ENCODE results near the gene CTIF. TPM values are rescaled to one million over a fixed set of nuclear protein-coding genes. Genes with fewer than 3 reads are reported as not detected.
"Not testable (repeated sequence)": the region's sequence is repeated elsewhere in the genome, so short reads cannot be mapped to it uniquely, and the experiment has no call there.

CTIF gene
- polyA plus RNA-seq, 2 donors: 11.8 to 22.7 TPM

DNA sequence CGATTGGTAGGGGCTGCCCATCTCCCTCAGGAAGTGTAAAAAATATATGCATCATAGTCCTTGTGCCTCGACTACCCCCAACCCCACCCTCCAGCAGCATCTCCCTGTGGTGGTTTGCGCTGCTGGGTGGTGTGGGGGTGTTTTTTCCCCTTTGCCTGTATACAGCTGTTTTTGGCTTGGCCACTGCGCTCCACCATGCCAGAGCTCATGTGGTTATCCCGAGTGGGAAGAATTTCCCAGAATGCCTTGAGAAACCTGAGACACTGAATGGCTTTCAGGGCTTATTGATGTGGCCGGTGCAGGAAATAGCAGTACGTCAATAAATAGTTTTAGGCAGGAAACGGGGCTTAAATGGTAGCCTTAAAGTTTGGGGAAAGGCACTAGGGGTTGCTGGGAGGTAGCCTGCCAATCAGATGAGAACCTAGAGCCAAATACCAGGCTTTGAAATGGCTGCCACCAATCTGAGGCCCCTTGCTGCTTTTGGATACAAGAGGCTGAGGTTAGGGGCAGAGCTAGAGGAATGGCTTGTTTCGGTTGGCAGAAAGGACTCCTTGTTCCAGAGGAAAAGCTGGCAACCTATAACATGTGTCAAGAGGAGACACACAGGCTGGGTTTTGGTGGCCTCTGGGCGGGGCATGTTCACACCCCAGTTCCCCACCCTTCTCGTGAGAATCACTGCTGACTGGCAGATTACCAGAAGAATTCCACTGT lies 267.9 kb downstream of the CTIF start:
- Histone ChIP-seq H3K4me3 (ENCODE audit: low read depth in 1 of 2, low read length in 2 of 2) (no peak overlapping the region), H3K27me3 (ENCODE audit: control insufficient read depth in 1 of 2, insufficient read depth in 2 of 2, low read length in 2 of 2) (no peaks in the 10 kb centered on the region), H3K4me1 (ENCODE audit: control insufficient read depth in 2 of 2, insufficient read depth in 2 of 2, low read length in 1 of 2) (peaks cover 8 to 11% of the 10 kb centered on the region in 2 donors), H3K9me3 (ENCODE audit: control insufficient read depth in 2 of 2, insufficient read depth in 1 of 2, low read depth in 1 of 2, low read length in 1 of 2) (no peaks in the 10 kb centered on the region), H3K36me3 (ENCODE audit: control insufficient read depth in 2 of 2, insufficient read depth in 2 of 2, low read length in 1 of 2) (peaks cover 0 to 9% of the 10 kb centered on the region in 2 donors), H3K27ac (ENCODE audit: low read depth in 2 of 2, low read length in 1 of 2) (peak overlapping the region; percentile 33 to 54)
- 61 to 65% methylated on average over 11 of the region's 11 CpGs for WGBS, 2 donors

GRCh38 chr18:48808476-48808875 lies 269.6 kb downstream of the CTIF start:
- peaks cover 7 to 8% of the 10 kb centered on the region in 2 donors for H3K4me1 ChIP-seq (ENCODE audit: control insufficient read depth in 2 of 2, insufficient read depth in 2 of 2, low read length in 1 of 2)
- H3K9me3 ChIP-seq (ENCODE audit: control insufficient read depth in 2 of 2, insufficient read depth in 1 of 2, low read depth in 1 of 2, low read length in 1 of 2): no peaks in the 10 kb centered on the region
- H3K4me3 ChIP-seq (ENCODE audit: low read depth in 1 of 2, low read length in 2 of 2): no peak overlapping the region
- 56 to 73% methylated on average over 1 of the region's 1 CpG for WGBS, 2 donors
- peaks cover 0 to 3% of the 10 kb centered on the region in 2 donors for H3K36me3 ChIP-seq (ENCODE audit: control insufficient read depth in 2 of 2, insufficient read depth in 2 of 2, low read length in 1 of 2)
- H3K27ac ChIP-seq (ENCODE audit: low read depth in 2 of 2, low read length in 1 of 2): no peak overlapping the region
- H3K27me3 ChIP-seq (ENCODE audit: control insufficient read depth in 1 of 2, insufficient read depth in 2 of 2, low read length in 2 of 2): no peaks in the 10 kb centered on the region

- H3K36me3 ChIP-seq (ENCODE audit: control insufficient read depth in 2 of 2, insufficient read depth in 2 of 2, low read length in 1 of 2): no peaks in the 10 kb centered on the region
- no peak overlapping the region for H3K4me3 ChIP-seq (ENCODE audit: low read depth in 1 of 2, low read length in 2 of 2)
- H3K27ac ChIP-seq (ENCODE audit: low read depth in 2 of 2, low read length in 1 of 2): no peak overlapping the region
- H3K4me1 ChIP-seq (ENCODE audit: control insufficient read depth in 2 of 2, insufficient read depth in 2 of 2, low read length in 1 of 2): peaks cover 7 to 14% of the 10 kb centered on the region in 2 donors
- WGBS, 2 donors: 86 to 90% methylated on average over 1 of the region's 1 CpG
- no peaks in the 10 kb centered on the region for H3K9me3 ChIP-seq (ENCODE audit: control insufficient read depth in 2 of 2, insufficient read depth in 1 of 2, low read depth in 1 of 2, low read length in 1 of 2)
- no peaks in the 10 kb centered on the region for H3K27me3 ChIP-seq (ENCODE audit: control insufficient read depth in 1 of 2, insufficient read depth in 2 of 2, low read length in 2 of 2)
These were observed 270.5 kb downstream of the CTIF start for GRCh38 chr18:48809365-48809764.

- Histone ChIP-seq H3K9me3 (ENCODE audit: control insufficient read depth in 2 of 2, insufficient read depth in 1 of 2, low read depth in 1 of 2, low read length in 1 of 2) (no peaks in the 10 kb centered on the region), H3K27ac (ENCODE audit: low read depth in 2 of 2, low read length in 1 of 2) (no peak overlapping the region), H3K4me1 (ENCODE audit: control insufficient read depth in 2 of 2, insufficient read depth in 2 of 2, low read length in 1 of 2) (peaks cover 5 to 16% of the 10 kb centered on the region in 2 donors), H3K4me3 (ENCODE audit: low read depth in 1 of 2, low read length in 2 of 2) (no peak overlapping the region), H3K27me3 (ENCODE audit: control insufficient read depth in 1 of 2, insufficient read depth in 2 of 2, low read length in 2 of 2) (no peaks in the 10 kb centered on the region), H3K36me3 (ENCODE audit: control insufficient read depth in 2 of 2, insufficient read depth in 2 of 2, low read length in 1 of 2) (no peaks in the 10 kb centered on the region)
These were observed 272.0 kb downstream of the CTIF start for GRCh38 chr18:48810805-48811204.

DNA sequence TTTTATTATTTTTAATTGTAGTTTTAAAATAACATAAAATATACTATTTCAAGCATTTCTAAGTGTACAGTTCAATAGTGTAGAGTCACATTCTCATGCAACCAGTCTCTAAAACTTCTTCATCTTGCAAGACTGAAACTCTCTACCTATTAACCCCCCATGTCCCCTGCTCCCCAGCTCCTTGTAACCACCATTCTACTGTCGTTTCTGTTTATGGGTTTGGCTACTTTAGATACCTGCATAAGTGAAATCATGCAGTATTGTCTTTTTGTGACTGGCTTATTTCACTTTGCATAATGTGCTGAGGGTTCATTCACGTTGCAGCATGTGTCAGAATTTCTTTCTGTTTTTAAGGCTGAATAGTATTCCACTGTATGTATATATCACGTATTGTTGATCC lies 272.6 kb downstream of the CTIF start:
- Histone ChIP-seq H3K27ac (ENCODE audit: low read depth in 2 of 2, low read length in 1 of 2) (no peak overlapping the region), H3K36me3 (ENCODE audit: control insufficient read depth in 2 of 2, insufficient read depth in 2 of 2, low read length in 1 of 2) (no peaks in the 10 kb centered on the region), H3K4me1 (ENCODE audit: control insufficient read depth in 2 of 2, insufficient read depth in 2 of 2, low read length in 1 of 2) (peaks cover 5 to 16% of the 10 kb centered on the region in 2 donors), H3K9me3 (ENCODE audit: control insufficient read depth in 2 of 2, insufficient read depth in 1 of 2, low read depth in 1 of 2, low read length in 1 of 2) (no peaks in the 10 kb centered on the region), H3K4me3 (ENCODE audit: low read depth in 1 of 2, low read length in 2 of 2) (no peak overlapping the region), H3K27me3 (ENCODE audit: control insufficient read depth in 1 of 2, insufficient read depth in 2 of 2, low read length in 2 of 2) (no peaks in the 10 kb centered on the region)
- 93 to 95% methylated on average over 3 of the region's 3 CpGs for WGBS, 2 donors

DNA sequence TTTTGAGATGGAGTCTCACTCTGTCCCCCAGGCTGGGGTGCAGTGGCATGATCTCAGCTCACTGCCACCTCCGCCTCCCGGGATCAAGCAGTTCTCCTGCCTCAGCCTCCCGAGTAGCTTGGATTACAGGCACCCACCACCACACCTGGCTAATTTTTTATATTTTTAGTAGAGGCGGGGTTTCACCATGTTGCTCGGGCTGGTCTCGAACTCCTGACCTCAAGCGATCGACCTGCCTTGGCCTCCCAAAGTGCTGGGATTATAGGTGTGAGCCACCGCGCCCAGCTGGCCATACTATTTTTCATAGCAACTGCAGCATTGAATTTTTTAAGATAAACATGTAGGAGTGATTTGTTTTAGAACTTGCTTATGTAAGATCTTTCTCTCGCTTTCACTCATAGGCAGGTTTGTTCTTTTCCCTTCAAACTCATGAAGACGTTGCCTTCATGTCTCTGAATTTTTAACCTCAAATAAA lies 273.2 kb downstream of the CTIF start:
- H3K4me1 ChIP-seq (ENCODE audit: control insufficient read depth in 2 of 2, insufficient read depth in 2 of 2, low read length in 1 of 2): peaks cover 2 to 10% of the 10 kb centered on the region in 2 donors
- H3K27me3 ChIP-seq (ENCODE audit: control insufficient read depth in 1 of 2, insufficient read depth in 2 of 2, low read length in 2 of 2); H3K27ac ChIP-seq (ENCODE audit: low read depth in 2 of 2, low read length in 1 of 2); H3K4me3 ChIP-seq (ENCODE audit: low read depth in 1 of 2, low read length in 2 of 2); H3K36me3 ChIP-seq (ENCODE audit: control insufficient read depth in 2 of 2, insufficient read depth in 2 of 2, low read length in 1 of 2); H3K9me3 ChIP-seq (ENCODE audit: control insufficient read depth in 2 of 2, insufficient read depth in 1 of 2, low read depth in 1 of 2, low read length in 1 of 2): not testable (repeated sequence)
- 85 to 92% methylated on average over 12 of the region's 12 CpGs for WGBS, 2 donors

DNA sequence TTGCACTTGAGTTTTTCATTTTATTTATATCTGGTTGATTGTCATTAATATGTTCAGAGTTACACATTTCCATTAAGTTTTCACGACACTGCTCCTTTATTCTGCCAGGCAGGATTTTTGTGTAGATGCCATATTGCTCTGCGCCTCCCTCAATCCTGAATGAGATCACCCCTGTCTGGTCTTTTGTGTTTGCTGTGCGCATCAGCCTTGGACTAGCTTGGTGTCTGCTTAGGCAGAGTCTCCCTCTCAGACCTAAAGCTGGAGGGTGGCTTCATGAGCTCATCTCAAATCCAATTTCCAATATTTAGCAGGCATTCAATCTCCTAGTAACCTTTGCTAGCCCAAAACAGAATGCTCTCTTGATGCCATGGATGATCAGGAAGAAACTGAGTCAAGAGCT lies 274.5 kb downstream of the CTIF start:
- Histone ChIP-seq H3K27ac (ENCODE audit: low read depth in 2 of 2, low read length in 1 of 2) (no peak overlapping the region), H3K4me3 (ENCODE audit: low read depth in 1 of 2, low read length in 2 of 2) (no peak overlapping the region), H3K27me3 (ENCODE audit: control insufficient read depth in 1 of 2, insufficient read depth in 2 of 2, low read length in 2 of 2) (no peaks in the 10 kb centered on the region), H3K9me3 (ENCODE audit: control insufficient read depth in 2 of 2, insufficient read depth in 1 of 2, low read depth in 1 of 2, low read length in 1 of 2) (no peaks in the 10 kb centered on the region), H3K36me3 (ENCODE audit: control insufficient read depth in 2 of 2, insufficient read depth in 2 of 2, low read length in 1 of 2) (peaks cover 0 to 4% of the 10 kb centered on the region in 2 donors), H3K4me1 (ENCODE audit: control insufficient read depth in 2 of 2, insufficient read depth in 2 of 2, low read length in 1 of 2) (peaks cover 2 to 10% of the 10 kb centered on the region in 2 donors)
- whole genome bisulfite sequencing, 2 donors: 95 to 97% methylated on average over 3 of the region's 3 CpGs

DNA sequence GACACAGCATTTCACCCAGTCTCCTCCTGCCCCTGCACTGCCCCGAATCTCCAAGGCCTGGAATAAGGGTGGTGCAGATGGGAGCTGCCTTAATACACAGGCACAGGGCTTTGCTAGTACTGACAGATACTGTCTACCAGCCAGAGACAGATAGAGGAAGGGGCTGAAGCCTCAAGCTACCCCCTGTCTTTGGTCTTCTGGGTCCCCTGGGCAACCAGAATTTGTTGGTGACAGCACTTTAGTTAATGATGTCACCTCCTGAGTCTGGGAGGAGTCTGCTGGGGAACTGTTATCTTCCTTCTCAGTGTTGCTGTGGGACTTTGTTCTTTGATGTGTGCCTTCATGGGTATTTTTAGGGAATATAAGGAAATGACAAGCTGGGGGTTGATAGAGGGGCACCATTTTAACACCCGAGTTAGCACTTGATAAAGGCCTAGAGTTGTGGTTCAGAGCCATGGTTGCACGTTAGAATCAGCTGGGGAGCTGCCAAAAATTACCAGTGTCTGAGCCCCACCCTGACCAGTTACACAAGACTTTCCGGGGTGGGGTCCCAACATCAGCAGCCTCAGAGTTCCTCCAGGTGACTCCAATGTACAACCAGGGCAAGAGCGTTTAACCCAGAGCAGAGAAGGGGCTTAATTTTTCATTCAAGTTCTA lies 275.1 kb downstream of the CTIF start:
- no peak overlapping the region for H3K4me3 ChIP-seq (ENCODE audit: low read depth in 1 of 2, low read length in 2 of 2)
- peaks cover 2 to 10% of the 10 kb centered on the region in 2 donors for H3K4me1 ChIP-seq (ENCODE audit: control insufficient read depth in 2 of 2, insufficient read depth in 2 of 2, low read length in 1 of 2)
- no peaks in the 10 kb centered on the region for H3K27me3 ChIP-seq (ENCODE audit: control insufficient read depth in 1 of 2, insufficient read depth in 2 of 2, low read length in 2 of 2)
- H3K9me3 ChIP-seq (ENCODE audit: control insufficient read depth in 2 of 2, insufficient read depth in 1 of 2, low read depth in 1 of 2, low read length in 1 of 2): no peaks in the 10 kb centered on the region
- WGBS, 2 donors: 37 to 49% methylated on average over 5 of the region's 5 CpGs
- H3K27ac ChIP-seq (ENCODE audit: low read depth in 2 of 2, low read length in 1 of 2): no peak overlapping the region
- H3K36me3 ChIP-seq (ENCODE audit: control insufficient read depth in 2 of 2, insufficient read depth in 2 of 2, low read length in 1 of 2): peaks cover 0 to 4% of the 10 kb centered on the region in 2 donors

DNA sequence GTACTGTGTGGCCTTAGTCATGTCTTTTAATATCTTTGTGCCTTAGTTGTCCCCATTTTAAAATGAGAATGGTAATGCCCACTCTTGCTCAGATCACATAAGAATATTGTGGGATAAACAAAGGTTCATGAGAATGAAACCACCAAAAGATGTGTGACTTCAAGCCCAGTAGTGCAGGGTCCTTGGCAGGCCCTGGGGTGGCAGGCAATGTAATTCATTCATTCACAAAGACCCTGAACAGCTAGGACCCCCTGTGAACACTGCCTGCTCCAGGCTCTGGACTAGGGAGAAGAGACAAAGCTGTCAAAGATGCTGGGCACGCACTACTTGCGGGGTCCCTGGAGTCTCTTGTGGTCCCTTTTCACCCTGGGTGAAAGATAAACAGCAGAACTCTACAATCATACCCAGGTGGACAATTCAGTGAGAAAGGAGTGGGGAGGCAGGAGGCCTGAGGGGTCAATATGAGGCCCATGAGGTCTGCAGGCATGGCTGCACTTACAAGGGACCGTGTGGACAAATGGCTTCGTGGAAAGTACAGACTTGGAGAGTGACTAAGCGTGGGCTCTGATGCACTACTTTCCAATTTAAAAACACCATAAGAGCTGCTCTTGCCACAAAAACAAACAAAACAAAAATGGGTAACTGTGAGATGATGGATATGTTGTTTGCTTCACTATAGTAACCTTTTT lies 275.8 kb downstream of the CTIF start:
- peaks cover 2 to 10% of the 10 kb centered on the region in 2 donors for H3K4me1 ChIP-seq (ENCODE audit: control insufficient read depth in 2 of 2, insufficient read depth in 2 of 2, low read length in 1 of 2)
- H3K9me3 ChIP-seq (ENCODE audit: control insufficient read depth in 2 of 2, insufficient read depth in 1 of 2, low read depth in 1 of 2, low read length in 1 of 2): no peaks in the 10 kb centered on the region
- WGBS, 2 donors: 89 to 96% methylated on average over 5 of the region's 5 CpGs
- peaks cover 0 to 4% of the 10 kb centered on the region in 2 donors for H3K36me3 ChIP-seq (ENCODE audit: control insufficient read depth in 2 of 2, insufficient read depth in 2 of 2, low read length in 1 of 2)
- no peaks in the 10 kb centered on the region for H3K27me3 ChIP-seq (ENCODE audit: control insufficient read depth in 1 of 2, insufficient read depth in 2 of 2, low read length in 2 of 2)
- H3K27ac ChIP-seq (ENCODE audit: low read depth in 2 of 2, low read length in 1 of 2): no peak overlapping the region
- no peak overlapping the region for H3K4me3 ChIP-seq (ENCODE audit: low read depth in 1 of 2, low read length in 2 of 2)
